Activated T-helper 1 cell treated with Interleukin-2 at 50 U/mL for 16 hours (primary cell): ENCODE results near the gene ZYX.

Source experiments
- DNase-seq: peaks from one replicate; pipeline ENCODE4 v3.0.0-alpha.2; 2020; ENCODE audit warnings: low read depth

The ZYX gene

GRCh38 chr7:143380646-143381426 is at the start of gene ZYX:
Gene ZYX (plus strand): TSS chr7:143381345. CDS start chr7:143381572, 227 bp downstream.
- DNase-seq = peak; percentile 83

- no peak for DNase-seq
Observed at GRCh38 chr7:143334244-143334643, 46.9 kb upstream of the ZYX start.

GRCh38 chr7:143337216-143337615 is 43.9 kb upstream of the ZYX start:
- no peak for DNase-seq

GRCh38 chr7:143341842-143342241 is 39.3 kb upstream of the ZYX start:
- no peak for DNase-seq

GRCh38 chr7:143343596-143343995 is 37.5 kb upstream of the ZYX start:
- DNase-seq = no peak

- peak; percentile 51 for DNase-seq
Observed at GRCh38 chr7:143345428-143345900, 35.7 kb upstream of the ZYX start.

- DNase-seq = no peak
Observed at GRCh38 chr7:143346018-143346417, 35.1 kb upstream of the ZYX start.

GRCh38 chr7:143347950-143348349 is 33.2 kb upstream of the ZYX start:
- DNase-seq = no peak

- DNase-seq = no peak
Observed at GRCh38 chr7:143351060-143351459, 30.1 kb upstream of the ZYX start.

GRCh38 chr7:143351574-143351973 is 29.6 kb upstream of the ZYX start:
- no peak for DNase-seq

GRCh38 chr7:143352531-143353002 is 28.6 kb upstream of the ZYX start:
- no peak for DNase-seq

- no peak for DNase-seq
Observed at GRCh38 chr7:143354376-143354775, 26.8 kb upstream of the ZYX start.

- DNase-seq = no peak
Observed at GRCh38 chr7:143354965-143355364, 26.2 kb upstream of the ZYX start.

GRCh38 chr7:143355450-143356385 is 25.4 kb upstream of the ZYX start:
- no peak for DNase-seq

GRCh38 chr7:143356414-143357050 is 24.6 kb upstream of the ZYX start:
- no peak for DNase-seq

- no peak for DNase-seq
Observed at GRCh38 chr7:143358626-143359025, 22.5 kb upstream of the ZYX start.

GRCh38 chr7:143359771-143360353 is 21.3 kb upstream of the ZYX start:
- no peak for DNase-seq

GRCh38 chr7:143360788-143361551 is 20.2 kb upstream of the ZYX start:
- DNase-seq = no peak

- no peak for DNase-seq
Observed at GRCh38 chr7:143361552-143362130, 19.5 kb upstream of the ZYX start.

GRCh38 chr7:143362131-143363015 is 18.8 kb upstream of the ZYX start, which contains the start of gene FAM131B:
Gene FAM131B (minus strand): TSS chr7:143362713. CDS start chr7:143362603, 110 bp downstream.
- DNase-seq = peak; percentile 22
